Endometrial microvascular endothelial cells (primary cell): ENCODE data around the gene DDX47. TPM values are rescaled to one million over a fixed set of nuclear protein-coding genes. Genes with fewer than 3 reads are reported as not detected.
"Not testable (repeated sequence)": the region's sequence is repeated elsewhere in the genome, so short reads cannot be mapped to it uniquely, and the experiment has no call there.

ENCODE experiments used
- in situ Hi-C: cut with HindIII; loops from 2 replicates; pipeline ENCODE4 v1.10.0; 2017; ENCODE audit warnings: low sequenced_read_pairs, low pct_unique_long_range_greater_than_20kb; ENCODE audit errors: inconsistent ontology term
- total RNA-seq: library from RNA; depleted of rRNA; stranded (reverse); fragments of >200 nt; gene quantifications from one replicate; pipeline ENCODE4 v1.2.3, GENCODE V29; 2015; ENCODE audit errors: inconsistent ontology term

The DDX47 gene
- total RNA-seq, 1 donor from 2014 or later, result 112 TPM

- in situ Hi-C loops, result no loop called here
These were observed 40.3 kb downstream of the DDX47 start for GRCh38 chr12:12853435-12853834.

- in situ Hi-C loops, result no loop called here
These were observed 46.5 kb downstream of the DDX47 start for GRCh38 chr12:12859690-12860089.

- in situ Hi-C loops, result no loop called here
These were observed 51.1 kb downstream of the DDX47 start for GRCh38 chr12:12864243-12864642.

GRCh38 chr12:12868477-12869235, 55.5 kb downstream of the DDX47 start:
- in situ Hi-C loops, result no loop called here

- in situ Hi-C loops, result no loop called here
These were observed 57.3 kb downstream of the DDX47 start for GRCh38 chr12:12870465-12870864.

GRCh38 chr12:12871587-12872138, 58.5 kb downstream of the DDX47 start:
- in situ Hi-C loops, result no loop called here

GRCh38 chr12:12872139-12872933, 59.2 kb downstream of the DDX47 start:
- in situ Hi-C loops, result no loop called here

- in situ Hi-C loops, result no loop called here
These were observed 59.8 kb downstream of the DDX47 start for GRCh38 chr12:12872934-12873275.

GRCh38 chr12:12874029-12874428, 60.9 kb downstream of the DDX47 start:
- in situ Hi-C loops, result no loop called here

- in situ Hi-C loops, result not testable (repeated sequence)
These were observed 62.2 kb downstream of the DDX47 start for GRCh38 chr12:12875301-12875700.

- in situ Hi-C loops, result no loop called here
These were observed 64.1 kb downstream of the DDX47 start for GRCh38 chr12:12877153-12877768.

- in situ Hi-C loops, result no loop called here
These were observed 64.8 kb downstream of the DDX47 start for GRCh38 chr12:12877781-12878455.

Other genes starting within 250 kb of the DDX47 start
- gene CREBL2, start 201.5 kb upstream of the DDX47 start, total RNA-seq, result 20.9 TPM
- not detected for gene GPR19, start 117.2 kb upstream of the DDX47 start, total RNA-seq
- 26.1 TPM for gene CDKN1B, start 96.0 kb upstream of the DDX47 start, total RNA-seq
- 17.6 TPM for gene APOLD1, start 27.7 kb upstream of the DDX47 start, total RNA-seq
- gene GPRC5A, start 78.2 kb downstream of the DDX47 start, total RNA-seq, result 135 TPM
- not detected for gene GPRC5D, start 138.8 kb downstream of the DDX47 start, total RNA-seq
- gene HEBP1, start 186.9 kb downstream of the DDX47 start, total RNA-seq, result 37.6 TPM
- gene FAM234B, start 231.0 kb downstream of the DDX47 start, total RNA-seq, result 10.3 TPM